HepG2 (cell line): ENCODE data around the gene IL17RC. TPM values are rescaled to one million over a fixed set of nuclear protein-coding genes. Genes with fewer than 3 reads are reported as not detected.

ENCODE experiments used
- ATF1 ChIP-seq: IDR thresholded peaks from 2 replicates; pipeline ENCODE4 v1.6.1; 2016; ENCODE audit warnings: mild to moderate bottlenecking, control low read depth
- FOXA3 ChIP-seq: IDR thresholded peaks from 2 replicates; pipeline ENCODE4 v1.6.1; 2016; ENCODE audit warnings: missing genetic modification reagents, missing compliant biosample characterization
- FOXM1 ChIP-seq: sonication (generic); formaldehyde crosslinking; IDR thresholded peaks from 2 replicates; pipeline ENCODE4 v1.5.0; 2020; ENCODE audit warnings: missing genetic modification reagents
- SALL2 ChIP-seq: sonication (generic); formaldehyde crosslinking; IDR thresholded peaks from 2 replicates; pipeline ENCODE4 v1.8.1; 2023; ENCODE audit warnings: mild to moderate bottlenecking, missing genetic modification reagents, inconsistent platforms
- SOX6 ChIP-seq, 2 experiments: fragments of 450-650 bp in 1 of 2; sonication (generic) in 1 of 2; formaldehyde crosslinking in 1 of 2; IDR thresholded peaks; 2 replicates each; pipeline versions ENCODE4 v1.4.0 to v1.6.1; 2017 to 2020; ENCODE audit warnings: antibody characterized with exemption in 1 of 2, mild to moderate bottlenecking in 1 of 2, missing genetic modification reagents in 1 of 2
- THYN1 ChIP-seq: sonication (generic); formaldehyde crosslinking; IDR thresholded peaks from 2 replicates; pipeline ENCODE4 v1.8.1; 2023; ENCODE audit warnings: low read depth, mild to moderate bottlenecking, moderate library complexity, missing genetic modification reagents, borderline replicate concordance
- ZFP62 ChIP-seq: sonication (generic); formaldehyde crosslinking; IDR thresholded peaks from 2 replicates; pipeline ENCODE4 v1.4.0; 2020; ENCODE audit warnings: missing genetic modification reagents
- polyA plus RNA-seq, 8 experiments: library from polyadenylated mRNA; depleted of rRNA in 3 of 8; stranded (reverse) in 7 of 8; unstranded in 1 of 8; fragments of >200 nt; fragmentation: Illumina TruSeq in 4 of 8; extraction: Trizol in 4 of 8; gene quantifications; 2 replicates each; pipeline versions ENCODE4 v1.2.1 to v1.2.3, GENCODE V29; 2011 to 2016; ENCODE audit warnings: low read depth in 4 of 8, missing spikeins in 1 of 8, mixed read lengths in 1 of 8; ENCODE audit not compliant: insufficient read depth in 1 of 8
- total RNA-seq, 5 experiments: library from RNA; depleted of rRNA; stranded (reverse); fragments of >200 nt; fragmentation: Illumina TruSeq; extraction: Trizol; gene quantifications; 2 replicates each; pipeline ENCODE4 v1.2.3, GENCODE V29; 2016; ENCODE audit warnings: low read depth in 1 of 5
- TF ChIP-seq, protein P1 (sequence below): sonication (generic); formaldehyde crosslinking; IDR thresholded peaks from 2 replicates; pipeline ENCODE4 v1.4.0; 2020; ENCODE audit warnings: missing genetic modification reagents
- TF ChIP-seq, protein P2 (sequence below): sonication (generic); formaldehyde crosslinking; IDR thresholded peaks from 2 replicates; pipeline ENCODE4 v1.5.1; 2020; ENCODE audit warnings: missing genetic modification reagents, mild to moderate bottlenecking, borderline replicate concordance
- TF ChIP-seq, protein P3 (sequence below): sonication (generic); formaldehyde crosslinking; IDR thresholded peaks from 2 replicates; pipeline ENCODE4 v1.4.0; 2020; ENCODE audit warnings: missing genetic modification reagents, low read depth, mild to moderate bottlenecking, borderline replicate concordance
- TF ChIP-seq, protein P4 (sequence below): sonication (generic); formaldehyde crosslinking; IDR thresholded peaks from 2 replicates; pipeline ENCODE4 v1.9.0; 2021; ENCODE audit warnings: missing genetic modification reagents, borderline replicate concordance
- TF ChIP-seq, protein P5 (sequence below): sonication (generic); formaldehyde crosslinking; IDR thresholded peaks from 2 replicates; pipeline ENCODE4 v1.8.1; 2023; ENCODE audit warnings: mild to moderate bottlenecking, missing genetic modification reagents
- TF ChIP-seq, protein P6 (sequence below): sonication (generic); formaldehyde crosslinking; IDR thresholded peaks from 2 replicates; pipeline ENCODE4 v1.8.0; 2022; ENCODE audit warnings: mild to moderate bottlenecking, missing genetic modification reagents; ENCODE audit not compliant: insufficient replicate concordance

The IL17RC gene
- total and polyA plus RNA-seq, 2 of the 13 experiments (the other 11 are each of a cell fraction or from before 2014, with no cell fraction given) = 20.7 to 24.0 TPM

DNA sequence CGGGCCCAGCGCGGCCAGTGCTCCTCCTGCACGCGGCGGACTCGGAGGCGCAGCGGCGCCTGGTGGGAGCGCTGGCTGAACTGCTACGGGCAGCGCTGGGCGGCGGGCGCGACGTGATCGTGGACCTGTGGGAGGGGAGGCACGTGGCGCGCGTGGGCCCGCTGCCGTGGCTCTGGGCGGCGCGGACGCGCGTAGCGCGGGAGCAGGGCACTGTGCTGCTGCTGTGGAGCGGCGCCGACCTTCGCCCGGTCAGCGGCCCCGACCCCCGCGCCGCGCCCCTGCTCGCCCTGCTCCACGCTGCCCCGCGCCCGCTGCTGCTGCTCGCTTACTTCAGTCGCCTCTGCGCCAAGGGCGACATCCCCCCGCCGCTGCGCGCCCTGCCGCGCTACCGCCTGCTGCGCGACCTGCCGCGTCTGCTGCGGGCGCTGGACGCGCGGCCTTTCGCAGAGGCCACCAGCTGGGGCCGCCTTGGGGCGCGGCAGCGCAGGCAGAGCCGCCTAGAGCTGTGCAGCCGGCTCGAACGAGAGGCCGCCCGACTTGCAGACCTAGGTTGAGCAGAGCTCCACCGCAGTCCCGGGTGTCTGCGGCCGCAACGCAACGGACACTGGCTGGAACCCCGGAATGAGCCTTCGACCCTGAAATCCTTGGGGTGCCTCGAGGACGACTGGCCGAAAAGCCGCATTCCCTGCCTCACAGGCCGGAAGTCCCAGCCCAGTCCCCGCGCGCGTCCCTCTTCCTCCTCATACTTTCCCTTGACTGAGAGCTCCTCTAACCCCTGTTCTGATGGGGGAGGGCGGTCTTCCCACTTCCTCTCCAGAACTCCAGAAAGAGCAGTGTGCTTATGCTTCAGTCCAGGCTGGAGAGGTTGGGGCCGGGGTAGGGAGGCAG, 1.4 kb upstream of the IL17RC start (continued):
- TF ChIP-seq ATF1 (CRISPR knock-in tag) (no peak), SOX6 (IDR thresholded peaks at IDR 0.05) (no peak), SOX6 (CRISPR knock-in tag; IDR thresholded peaks at IDR 0.05) (0 out of 2 replicates have a peak, but pooled peaks have one; percentile 37), FOXM1 (CRISPR knock-in tag) (peak; percentile 84), ZFP62 (CRISPR knock-in tag) (no peak), THYN1 (CRISPR knock-in tag) (no peak), SALL2 (no peak; the same call in 1 of the 2 replicates), FOXA3 (CRISPR knock-in tag) (0 out of 2 replicates have a peak, but pooled peaks have one; percentile 38)
- TF ChIP-seq, protein P1, sequence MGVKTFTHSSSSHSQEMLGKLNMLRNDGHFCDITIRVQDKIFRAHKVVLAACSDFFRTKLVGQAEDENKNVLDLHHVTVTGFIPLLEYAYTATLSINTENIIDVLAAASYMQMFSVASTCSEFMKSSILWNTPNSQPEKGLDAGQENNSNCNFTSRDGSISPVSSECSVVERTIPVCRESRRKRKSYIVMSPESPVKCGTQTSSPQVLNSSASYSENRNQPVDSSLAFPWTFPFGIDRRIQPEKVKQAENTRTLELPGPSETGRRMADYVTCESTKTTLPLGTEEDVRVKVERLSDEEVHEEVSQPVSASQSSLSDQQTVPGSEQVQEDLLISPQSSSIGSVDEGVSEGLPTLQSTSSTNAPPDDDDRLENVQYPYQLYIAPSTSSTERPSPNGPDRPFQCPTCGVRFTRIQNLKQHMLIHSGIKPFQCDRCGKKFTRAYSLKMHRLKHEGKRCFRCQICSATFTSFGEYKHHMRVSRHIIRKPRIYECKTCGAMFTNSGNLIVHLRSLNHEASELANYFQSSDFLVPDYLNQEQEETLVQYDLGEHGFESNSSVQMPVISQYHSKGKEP (CRISPR knock-in tag) = 0 out of 2 replicates have a peak, but pooled peaks have one; percentile 82
- TF ChIP-seq, protein P2, sequence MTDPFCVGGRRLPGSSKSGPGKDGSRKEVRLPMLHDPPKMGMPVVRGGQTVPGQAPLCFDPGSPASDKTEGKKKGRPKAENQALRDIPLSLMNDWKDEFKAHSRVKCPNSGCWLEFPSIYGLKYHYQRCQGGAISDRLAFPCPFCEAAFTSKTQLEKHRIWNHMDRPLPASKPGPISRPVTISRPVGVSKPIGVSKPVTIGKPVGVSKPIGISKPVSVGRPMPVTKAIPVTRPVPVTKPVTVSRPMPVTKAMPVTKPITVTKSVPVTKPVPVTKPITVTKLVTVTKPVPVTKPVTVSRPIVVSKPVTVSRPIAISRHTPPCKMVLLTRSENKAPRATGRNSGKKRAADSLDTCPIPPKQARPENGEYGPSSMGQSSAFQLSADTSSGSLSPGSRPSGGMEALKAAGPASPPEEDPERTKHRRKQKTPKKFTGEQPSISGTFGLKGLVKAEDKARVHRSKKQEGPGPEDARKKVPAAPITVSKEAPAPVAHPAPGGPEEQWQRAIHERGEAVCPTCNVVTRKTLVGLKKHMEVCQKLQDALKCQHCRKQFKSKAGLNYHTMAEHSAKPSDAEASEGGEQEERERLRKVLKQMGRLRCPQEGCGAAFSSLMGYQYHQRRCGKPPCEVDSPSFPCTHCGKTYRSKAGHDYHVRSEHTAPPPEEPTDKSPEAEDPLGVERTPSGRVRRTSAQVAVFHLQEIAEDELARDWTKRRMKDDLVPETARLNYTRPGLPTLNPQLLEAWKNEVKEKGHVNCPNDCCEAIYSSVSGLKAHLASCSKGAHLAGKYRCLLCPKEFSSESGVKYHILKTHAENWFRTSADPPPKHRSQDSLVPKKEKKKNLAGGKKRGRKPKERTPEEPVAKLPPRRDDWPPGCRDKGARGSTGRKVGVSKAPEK (CRISPR knock-in tag) = no peak
- TF ChIP-seq, protein P3, sequence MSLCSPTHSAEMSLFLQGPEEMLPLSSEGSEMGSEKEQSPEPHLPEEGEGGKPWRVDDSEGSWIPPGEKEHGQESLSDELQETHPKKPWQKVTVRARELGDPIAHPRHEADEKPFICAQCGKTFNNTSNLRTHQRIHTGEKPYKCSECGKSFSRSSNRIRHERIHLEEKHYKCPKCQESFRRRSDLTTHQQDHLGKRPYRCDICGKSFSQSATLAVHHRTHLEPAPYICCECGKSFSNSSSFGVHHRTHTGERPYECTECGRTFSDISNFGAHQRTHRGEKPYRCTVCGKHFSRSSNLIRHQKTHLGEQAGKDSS (CRISPR knock-in tag) = peak; percentile 75; the same call in 1 of the 2 replicates
- TF ChIP-seq, protein P4, sequence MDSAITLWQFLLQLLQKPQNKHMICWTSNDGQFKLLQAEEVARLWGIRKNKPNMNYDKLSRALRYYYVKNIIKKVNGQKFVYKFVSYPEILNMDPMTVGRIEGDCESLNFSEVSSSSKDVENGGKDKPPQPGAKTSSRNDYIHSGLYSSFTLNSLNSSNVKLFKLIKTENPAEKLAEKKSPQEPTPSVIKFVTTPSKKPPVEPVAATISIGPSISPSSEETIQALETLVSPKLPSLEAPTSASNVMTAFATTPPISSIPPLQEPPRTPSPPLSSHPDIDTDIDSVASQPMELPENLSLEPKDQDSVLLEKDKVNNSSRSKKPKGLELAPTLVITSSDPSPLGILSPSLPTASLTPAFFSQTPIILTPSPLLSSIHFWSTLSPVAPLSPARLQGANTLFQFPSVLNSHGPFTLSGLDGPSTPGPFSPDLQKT = no peak
- TF ChIP-seq, protein P5, sequence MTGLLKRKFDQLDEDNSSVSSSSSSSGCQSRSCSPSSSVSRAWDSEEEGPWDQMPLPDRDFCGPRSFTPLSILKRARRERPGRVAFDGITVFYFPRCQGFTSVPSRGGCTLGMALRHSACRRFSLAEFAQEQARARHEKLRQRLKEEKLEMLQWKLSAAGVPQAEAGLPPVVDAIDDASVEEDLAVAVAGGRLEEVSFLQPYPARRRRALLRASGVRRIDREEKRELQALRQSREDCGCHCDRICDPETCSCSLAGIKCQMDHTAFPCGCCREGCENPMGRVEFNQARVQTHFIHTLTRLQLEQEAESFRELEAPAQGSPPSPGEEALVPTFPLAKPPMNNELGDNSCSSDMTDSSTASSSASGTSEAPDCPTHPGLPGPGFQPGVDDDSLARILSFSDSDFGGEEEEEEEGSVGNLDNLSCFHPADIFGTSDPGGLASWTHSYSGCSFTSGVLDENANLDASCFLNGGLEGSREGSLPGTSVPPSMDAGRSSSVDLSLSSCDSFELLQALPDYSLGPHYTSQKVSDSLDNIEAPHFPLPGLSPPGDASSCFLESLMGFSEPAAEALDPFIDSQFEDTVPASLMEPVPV = 0 out of 2 replicates have a peak, but pooled peaks have one; percentile 42
- TF ChIP-seq, protein P6, sequence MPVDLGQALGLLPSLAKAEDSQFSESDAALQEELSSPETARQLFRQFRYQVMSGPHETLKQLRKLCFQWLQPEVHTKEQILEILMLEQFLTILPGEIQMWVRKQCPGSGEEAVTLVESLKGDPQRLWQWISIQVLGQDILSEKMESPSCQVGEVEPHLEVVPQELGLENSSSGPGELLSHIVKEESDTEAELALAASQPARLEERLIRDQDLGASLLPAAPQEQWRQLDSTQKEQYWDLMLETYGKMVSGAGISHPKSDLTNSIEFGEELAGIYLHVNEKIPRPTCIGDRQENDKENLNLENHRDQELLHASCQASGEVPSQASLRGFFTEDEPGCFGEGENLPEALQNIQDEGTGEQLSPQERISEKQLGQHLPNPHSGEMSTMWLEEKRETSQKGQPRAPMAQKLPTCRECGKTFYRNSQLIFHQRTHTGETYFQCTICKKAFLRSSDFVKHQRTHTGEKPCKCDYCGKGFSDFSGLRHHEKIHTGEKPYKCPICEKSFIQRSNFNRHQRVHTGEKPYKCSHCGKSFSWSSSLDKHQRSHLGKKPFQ = peak; percentile 87
